ENCODE data around the gene SYNE1.

DNA sequence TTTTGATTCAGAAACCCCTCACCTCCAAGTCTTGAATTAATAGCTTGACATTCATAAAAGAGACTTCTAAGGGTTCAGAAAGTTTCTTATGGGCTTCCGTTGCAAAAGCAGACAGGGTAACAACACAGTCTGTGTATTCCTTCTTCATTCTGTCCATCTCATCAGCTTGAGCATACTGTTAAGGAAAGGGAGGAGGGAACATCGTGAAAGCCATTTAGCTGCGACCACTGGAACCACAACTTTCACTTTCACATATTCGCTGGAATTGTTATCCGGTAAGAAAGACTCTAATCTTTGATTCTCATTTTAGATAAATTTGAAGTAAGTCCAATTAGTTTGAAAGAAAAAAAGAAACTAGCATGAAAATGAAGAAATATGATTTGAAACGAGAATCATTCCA lies 174.4 kb downstream of the SYNE1 start:
- TF ChIP-seq EP300 (IDR thresholded peaks at IDR 0.05) = no peak
- TF ChIP-seq, protein P1, sequence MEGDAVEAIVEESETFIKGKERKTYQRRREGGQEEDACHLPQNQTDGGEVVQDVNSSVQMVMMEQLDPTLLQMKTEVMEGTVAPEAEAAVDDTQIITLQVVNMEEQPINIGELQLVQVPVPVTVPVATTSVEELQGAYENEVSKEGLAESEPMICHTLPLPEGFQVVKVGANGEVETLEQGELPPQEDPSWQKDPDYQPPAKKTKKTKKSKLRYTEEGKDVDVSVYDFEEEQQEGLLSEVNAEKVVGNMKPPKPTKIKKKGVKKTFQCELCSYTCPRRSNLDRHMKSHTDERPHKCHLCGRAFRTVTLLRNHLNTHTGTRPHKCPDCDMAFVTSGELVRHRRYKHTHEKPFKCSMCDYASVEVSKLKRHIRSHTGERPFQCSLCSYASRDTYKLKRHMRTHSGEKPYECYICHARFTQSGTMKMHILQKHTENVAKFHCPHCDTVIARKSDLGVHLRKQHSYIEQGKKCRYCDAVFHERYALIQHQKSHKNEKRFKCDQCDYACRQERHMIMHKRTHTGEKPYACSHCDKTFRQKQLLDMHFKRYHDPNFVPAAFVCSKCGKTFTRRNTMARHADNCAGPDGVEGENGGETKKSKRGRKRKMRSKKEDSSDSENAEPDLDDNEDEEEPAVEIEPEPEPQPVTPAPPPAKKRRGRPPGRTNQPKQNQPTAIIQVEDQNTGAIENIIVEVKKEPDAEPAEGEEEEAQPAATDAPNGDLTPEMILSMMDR (IDR thresholded peaks at IDR 0.05) = no peak
